Psoas muscle (tissue), 8 donors: ENCODE measurements around the gene PGS1. TPM values are rescaled to one million over a fixed set of nuclear protein-coding genes. Genes with fewer than 3 reads are reported as not detected.

ENCODE experiments used
- ATAC-seq, 4 donors: fragments of 200-7000 bp; cut with Tn5 transposase; one replicate each; pipeline ENCODE4 v1.9.1; 2020; ENCODE audit warnings: moderate library complexity in 3 of 4, mild to moderate bottlenecking in 2 of 4
- DNase-seq, 2 donors: peaks; one replicate each; pipeline ENCODE4 v3.0.0-alpha.2; 2020
- H3K27ac ChIP-seq: fragments of 200-600 bp; one replicate; pipeline ENCODE4 v1.8.0; 2022
- H3K27me3 ChIP-seq, 3 donors: fragments of 200-600 bp in 1 of 3; one replicate each; pipeline versions ENCODE4 v1.6.1 to v1.8.0; 2013 to 2022; ENCODE audit warnings: low read length in 2 of 3, mild to moderate bottlenecking in 2 of 3, moderate library complexity in 1 of 3; ENCODE audit not compliant: insufficient read depth in 3 of 3
- H3K36me3 ChIP-seq, 2 donors: fragments of 200-600 bp in 1 of 2; one replicate each; pipeline versions ENCODE4 v1.6.1 to v1.8.0; 2013 to 2022; ENCODE audit warnings: low read depth in 1 of 2, mild to moderate bottlenecking in 1 of 2, moderate library complexity in 1 of 2; ENCODE audit not compliant: insufficient read depth in 1 of 2
- H3K4me1 ChIP-seq: fragments of 200-600 bp; one replicate; pipeline ENCODE4 v1.8.0; 2022
- H3K4me3 ChIP-seq: fragments of 200-600 bp; one replicate; pipeline ENCODE4 v1.8.0; 2022; ENCODE audit warnings: mild to moderate bottlenecking
- H3K9me3 ChIP-seq: fragments of 200-600 bp; one replicate; pipeline ENCODE4 v1.8.0; 2022
- WGBS, 3 donors: extraction: QIAGEN DNeasy Blood & Tissue Kit; methylation state at CpG; one replicate each; pipeline versions ENCODE4 v1.1.6 to v1.1.7; 2013; 5-methylcytosine and 5-hydroxymethylcytosine counted together
- intact Hi-C, 2 donors: fragments of 100-400 bp; cut with DNase I; formaldehyde crosslinking; loops; one replicate each; pipeline versions ENCODE4 v1.11.0 to v1.14.2; 2022
- polyA plus RNA-seq, 3 donors: library from polyadenylated mRNA; stranded (reverse); fragments of 200-250 nt; gene quantifications; one replicate each; pipeline ENCODE4 v1.2.3, GENCODE V29; 2013
- total RNA-seq, 4 donors: library from RNA; stranded (reverse); fragmentation: NEBNext Ultra II Directional in 2 of 4; extraction: Animal tissue kit (Norgen Biotek cat#: 25700) in 2 of 4; gene quantifications; one replicate each; pipeline versions ENCODE4 v1.2.1 to v1.2.4, GENCODE V29; 2021 to 2023
- TF ChIP-seq, protein P1 (sequence below): fragments of 200-600 bp; IDR thresholded peaks from one replicate; pipeline ENCODE4 v1.8.0; 2022; ENCODE audit warnings: antibody characterized with exemption
- donor health status: healthy with polysubstance abuse.
- donor health status: DM: no; HTN: no; CAD: no; lungs with moderate emphysema.
- donor health status: Bipolar disorder and iron deficiency.
- donor health status: healthy.
- donor health status: DM: yes; HTN: yes; CAD: no.
- donor health status: DM: no; HTN: no; CAD: no.
- donor health status: DM: no; HTN: no; CAD: no.
- donor health status: DM: yes; HTN: yes; CAD: no.

The PGS1 gene
- total and polyA plus RNA-seq, 7 donors = 10.2 to 24.2 (median 16.3) TPM

DNA sequence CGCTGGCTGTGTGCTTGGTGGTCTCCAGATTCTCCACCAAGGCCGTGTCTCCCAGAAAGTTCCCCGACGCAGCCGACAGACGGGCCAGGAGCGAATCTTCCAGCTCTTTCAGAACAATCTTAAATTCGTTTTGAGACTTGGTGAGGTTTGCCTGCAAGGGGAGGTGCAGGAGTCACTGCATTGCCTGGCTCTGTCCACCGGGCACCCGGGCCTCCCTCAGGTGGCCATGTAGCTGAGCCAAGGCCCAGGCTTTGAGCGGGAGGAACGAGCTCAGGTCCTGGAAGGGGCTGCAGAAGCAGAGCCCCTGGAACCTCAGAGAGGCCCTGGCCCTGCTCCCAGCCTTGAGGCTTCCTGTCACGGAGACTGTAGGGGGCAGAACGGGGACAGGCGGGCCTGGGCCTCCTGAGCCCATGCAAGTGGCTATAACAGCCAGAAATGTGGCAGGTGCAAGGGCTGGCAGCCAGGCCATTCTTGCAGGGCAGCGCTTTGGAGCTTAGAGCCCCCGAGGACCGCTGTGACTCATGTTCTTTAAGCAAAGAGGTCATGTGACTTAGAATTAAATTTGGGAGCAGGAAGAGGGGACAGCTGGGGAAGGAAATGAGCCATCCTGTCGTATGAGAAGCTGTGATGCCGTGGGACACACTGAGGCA is 72.4 kb downstream of the PGS1 start:
- H3K27me3 ChIP-seq = no peaks in the 10 kb centered on the region
- peak overlapping the region; percentile 53 for H3K27ac ChIP-seq
- H3K9me3 ChIP-seq = no peaks in the 10 kb centered on the region
- no peak overlapping the region for H3K4me3 ChIP-seq
- H3K4me1 ChIP-seq = peaks cover 8% of the 10 kb centered on the region
- intact Hi-C loops = no loop called here
- ATAC-seq = peak; percentile 84 to 95 (median 92)
- H3K36me3 ChIP-seq = no peaks in the 10 kb centered on the region
- TF ChIP-seq, protein P1, sequence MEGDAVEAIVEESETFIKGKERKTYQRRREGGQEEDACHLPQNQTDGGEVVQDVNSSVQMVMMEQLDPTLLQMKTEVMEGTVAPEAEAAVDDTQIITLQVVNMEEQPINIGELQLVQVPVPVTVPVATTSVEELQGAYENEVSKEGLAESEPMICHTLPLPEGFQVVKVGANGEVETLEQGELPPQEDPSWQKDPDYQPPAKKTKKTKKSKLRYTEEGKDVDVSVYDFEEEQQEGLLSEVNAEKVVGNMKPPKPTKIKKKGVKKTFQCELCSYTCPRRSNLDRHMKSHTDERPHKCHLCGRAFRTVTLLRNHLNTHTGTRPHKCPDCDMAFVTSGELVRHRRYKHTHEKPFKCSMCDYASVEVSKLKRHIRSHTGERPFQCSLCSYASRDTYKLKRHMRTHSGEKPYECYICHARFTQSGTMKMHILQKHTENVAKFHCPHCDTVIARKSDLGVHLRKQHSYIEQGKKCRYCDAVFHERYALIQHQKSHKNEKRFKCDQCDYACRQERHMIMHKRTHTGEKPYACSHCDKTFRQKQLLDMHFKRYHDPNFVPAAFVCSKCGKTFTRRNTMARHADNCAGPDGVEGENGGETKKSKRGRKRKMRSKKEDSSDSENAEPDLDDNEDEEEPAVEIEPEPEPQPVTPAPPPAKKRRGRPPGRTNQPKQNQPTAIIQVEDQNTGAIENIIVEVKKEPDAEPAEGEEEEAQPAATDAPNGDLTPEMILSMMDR = no peak
- WGBS, 3 donors = 17 to 26% (median 18%) methylated on average over 20 of the region's 20 CpGs
- DNase-seq = peak; percentile 56 to 83

DNA sequence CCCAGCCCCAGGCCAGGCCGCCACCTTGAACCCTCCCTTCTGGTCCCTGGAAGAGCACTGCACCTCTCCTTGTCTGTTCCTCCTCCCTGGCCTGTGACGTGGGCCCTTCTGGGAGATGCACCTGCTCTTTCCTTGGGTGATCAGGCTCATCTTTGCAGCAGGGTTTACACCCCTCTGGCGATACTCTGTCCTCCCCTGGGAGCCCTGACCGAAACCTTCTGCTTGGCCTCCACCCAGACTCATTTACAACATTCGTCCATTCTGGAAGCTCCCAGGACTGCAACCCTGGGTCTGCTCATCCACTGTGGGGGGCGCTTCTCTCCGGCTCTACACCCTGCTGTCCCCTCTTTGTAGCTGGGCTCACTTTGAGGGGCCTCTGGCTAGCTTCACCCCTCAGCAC is 73.3 kb downstream of the PGS1 start:
- Histone ChIP-seq H3K36me3 (no peaks in the 10 kb centered on the region), H3K27me3 (no peaks in the 10 kb centered on the region), H3K27ac (no peak overlapping the region), H3K9me3 (no peaks in the 10 kb centered on the region), H3K4me1 (peaks cover 8% of the 10 kb centered on the region), H3K4me3 (no peak overlapping the region)
- TF ChIP-seq, protein P1 = no peak
- intact Hi-C loops = no loop called here
- DNase-seq (no peak), ATAC-seq (no peak)
- WGBS, 3 donors = 77 to 88% (median 82%) methylated on average over 6 to 7 of the region's 7 CpGs

DNA sequence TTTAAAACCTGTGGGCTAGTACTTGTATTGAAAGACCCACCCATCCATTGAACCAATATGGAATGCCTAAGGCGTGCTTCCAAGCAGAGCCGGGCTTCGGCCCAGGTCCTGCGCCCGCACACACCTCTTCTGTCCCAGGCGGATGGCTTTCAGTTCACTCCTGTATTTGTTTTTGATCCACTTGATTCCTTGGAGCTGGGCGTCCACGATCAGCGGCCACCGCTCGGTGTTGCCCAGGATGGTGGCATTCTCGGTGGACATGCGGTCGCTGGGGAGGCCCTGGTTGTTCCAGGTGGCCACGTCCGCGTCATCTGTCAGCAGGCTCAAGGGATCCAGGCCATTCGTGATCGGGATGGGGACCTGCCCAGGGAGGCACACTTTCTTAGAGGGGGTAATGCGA is 75.9 kb downstream of the PGS1 start:
- intact Hi-C loops = no loop called here
- ATAC-seq (no peak), DNase-seq (no peak)
- H3K4me1 ChIP-seq = peaks cover 8% of the 10 kb centered on the region
- H3K36me3 ChIP-seq = no peaks in the 10 kb centered on the region
- H3K27ac ChIP-seq = no peak overlapping the region
- WGBS, 3 donors = 93 to 96% (median 94%) methylated on average over 20 of the region's 20 CpGs
- TF ChIP-seq, protein P1 = no peak
- H3K27me3 ChIP-seq = no peaks in the 10 kb centered on the region
- no peaks in the 10 kb centered on the region for H3K9me3 ChIP-seq
- no peak overlapping the region for H3K4me3 ChIP-seq

DNA sequence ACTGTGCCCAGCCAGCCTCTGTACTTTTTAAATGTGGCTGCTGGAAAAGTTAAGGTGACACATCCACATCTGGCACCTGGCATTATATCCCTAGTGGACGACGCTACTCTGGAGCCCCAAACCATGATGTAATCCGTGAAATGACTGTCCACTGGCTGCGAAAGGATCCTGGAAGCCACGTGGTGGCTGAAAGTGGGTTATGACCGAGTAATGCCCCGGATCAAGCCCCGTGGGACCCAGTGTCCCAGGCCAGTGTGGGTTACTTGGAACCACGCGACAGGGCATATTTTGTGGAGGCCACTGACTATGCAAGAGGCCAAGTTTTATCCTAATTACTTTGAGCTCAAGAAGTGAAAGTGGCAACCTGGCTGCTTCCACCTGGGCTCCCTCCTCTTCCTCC is 79.6 kb downstream of the PGS1 start:
- 35 to 56% (median 36%) methylated on average over 10 of the region's 10 CpGs for WGBS, 3 donors
- intact Hi-C loops = no loop called here
- Histone ChIP-seq H3K36me3 (no peaks in the 10 kb centered on the region), H3K4me1 (no peaks in the 10 kb centered on the region), H3K9me3 (no peaks in the 10 kb centered on the region), H3K4me3 (no peak overlapping the region), H3K27me3 (peaks cover 0 to 2% (median 0%) of the 10 kb centered on the region in 3 donors), H3K27ac (no peak overlapping the region)
- TF ChIP-seq, protein P1 = no peak
- DNase-seq (no peak), ATAC-seq (peak in 2 of 4 donors; percentile 44 to 71)
